Stimulated activated CD8-positive, alpha-beta memory T cell treated with anti-CD3 and anti-CD28 coated beads, Interleukin-7, amount 100 ng/mL, for 24 hours (primary cell): ENCODE measurements around the gene RAC3.

Experiments used
- DNase-seq: peaks from one replicate; pipeline ENCODE4 v3.0.0-alpha.2; 2020; ENCODE audit warnings: low read depth

The RAC3 gene

DNA sequence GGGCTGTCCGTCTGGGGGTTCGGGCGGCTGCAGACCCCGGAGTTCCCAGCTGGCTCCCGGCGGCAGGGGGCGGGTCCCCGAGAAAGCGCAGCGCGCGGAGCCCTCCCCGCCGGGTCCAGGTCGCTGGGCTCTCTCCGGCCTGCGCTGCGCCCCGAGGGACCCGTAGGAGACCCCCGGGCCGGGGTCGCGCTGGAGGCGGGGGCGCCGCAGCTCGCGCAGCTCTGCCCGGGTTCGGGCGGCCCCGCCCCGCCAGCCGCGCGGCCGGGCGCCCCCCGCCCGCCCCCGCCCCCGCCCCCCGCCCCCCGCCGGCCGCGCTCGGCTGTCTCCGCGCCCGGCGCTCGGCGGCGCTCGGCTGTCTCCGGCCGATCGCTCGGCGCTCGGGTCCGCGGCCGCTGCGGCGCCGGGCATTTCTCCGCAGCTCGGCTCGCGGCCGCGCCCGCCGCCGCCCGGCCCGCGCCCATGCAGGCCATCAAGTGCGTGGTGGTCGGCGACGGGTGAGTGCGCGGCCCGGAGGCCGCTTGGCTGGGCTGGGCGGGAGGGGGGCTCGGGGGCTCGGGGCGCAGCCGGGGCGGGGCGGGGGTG lies at the start of gene RAC3:
Gene RAC3 (plus strand): TSS at position 376 of the 582 bp plus-strand sequence. CDS start 84 bp downstream, at position 460.
- DNase-seq: no peak

DNA sequence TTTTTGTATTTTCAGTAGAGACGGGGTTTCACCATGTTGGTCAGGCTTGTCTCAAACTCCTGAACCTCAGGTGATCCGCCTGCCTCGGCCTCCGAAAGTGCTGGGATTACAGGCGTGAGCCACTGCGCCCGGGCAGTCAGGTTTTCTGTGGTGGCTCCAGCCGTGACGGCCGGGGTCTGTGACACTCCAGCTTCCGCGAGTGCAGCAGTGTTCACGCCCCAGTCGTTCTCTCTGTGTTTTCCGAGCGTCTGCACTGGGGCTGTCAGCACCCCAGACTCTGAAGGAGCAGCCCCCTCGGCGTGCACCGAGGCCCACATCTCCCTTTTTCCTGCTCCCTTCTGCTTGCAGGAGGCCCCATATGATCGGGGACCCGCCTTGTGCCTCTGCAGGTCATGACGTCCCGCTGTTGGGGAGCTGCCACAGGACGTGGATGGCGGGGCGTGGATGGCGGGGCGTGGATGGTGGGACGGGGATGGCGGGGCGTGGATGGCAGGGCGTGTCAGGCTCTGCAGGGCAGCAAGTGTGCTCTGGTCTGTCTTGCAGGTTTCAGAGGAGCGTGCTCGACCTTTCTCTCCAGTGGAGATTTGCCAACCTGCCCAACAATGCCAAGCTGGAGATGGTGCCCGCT lies 48.4 kb upstream of the RAC3 start:
- DNase-seq: no peak

DNA sequence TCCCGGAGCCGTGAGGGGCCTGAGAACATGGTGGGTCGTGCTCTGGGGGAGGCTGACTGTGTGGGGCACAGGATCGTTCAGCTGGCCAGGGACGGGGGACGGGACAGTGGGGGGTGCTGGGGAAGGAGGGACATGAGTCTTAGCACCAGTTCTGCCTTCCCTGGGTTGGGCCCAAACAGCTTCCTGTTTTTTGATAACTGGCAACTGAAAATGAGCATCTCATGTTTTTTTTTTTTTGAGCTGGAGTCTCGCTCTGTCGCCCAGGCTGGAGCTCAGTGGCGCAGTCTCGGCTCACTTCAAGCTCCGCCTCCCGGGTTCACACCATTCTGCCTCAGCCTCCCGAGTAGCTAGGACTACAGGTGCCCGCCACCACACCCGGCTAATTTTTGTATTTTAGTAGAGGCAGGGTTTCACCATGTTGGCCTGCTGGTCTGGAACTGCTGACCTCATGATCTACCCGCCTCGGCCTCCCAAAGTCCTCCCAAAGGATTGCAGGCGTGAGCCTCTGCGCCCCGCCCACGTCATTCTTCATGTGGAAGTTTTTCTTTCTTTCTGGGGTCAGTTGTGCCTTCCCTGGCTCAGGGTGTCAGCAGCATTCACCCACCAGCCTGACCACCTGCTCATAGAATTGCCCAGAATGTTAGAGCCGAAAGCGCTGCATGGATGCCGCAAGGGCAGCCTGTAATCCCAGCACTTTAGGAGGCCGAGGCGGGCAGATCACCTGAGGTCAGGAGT lies 47.7 kb upstream of the RAC3 start:
- DNase-seq: no peak

DNA sequence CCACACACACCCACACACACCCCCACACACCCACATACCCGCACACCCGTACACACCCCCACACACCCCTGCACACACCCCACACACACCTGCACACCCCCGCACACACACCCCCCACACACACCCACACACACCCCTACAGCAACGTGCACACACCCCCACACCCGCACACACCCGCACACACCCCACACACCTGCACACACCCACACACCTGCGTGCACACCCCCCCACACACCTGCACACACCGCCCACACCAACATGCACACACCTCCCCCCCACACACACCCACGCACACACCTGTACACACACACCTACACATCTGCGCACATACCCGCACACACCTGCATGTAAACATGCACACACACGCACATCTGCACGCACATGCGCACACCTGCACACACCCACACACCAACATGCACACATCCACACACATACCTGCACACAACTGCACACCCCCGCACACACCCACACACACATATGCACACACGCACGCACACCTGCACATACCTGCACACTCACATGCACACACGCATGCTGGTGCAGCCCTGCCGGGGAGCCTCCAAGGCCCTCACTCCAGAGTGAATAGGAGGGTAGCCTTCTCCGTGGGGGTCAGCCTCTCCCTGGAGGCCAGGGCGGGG lies 46.6 kb upstream of the RAC3 start:
- DNase-seq: no peak

DNA sequence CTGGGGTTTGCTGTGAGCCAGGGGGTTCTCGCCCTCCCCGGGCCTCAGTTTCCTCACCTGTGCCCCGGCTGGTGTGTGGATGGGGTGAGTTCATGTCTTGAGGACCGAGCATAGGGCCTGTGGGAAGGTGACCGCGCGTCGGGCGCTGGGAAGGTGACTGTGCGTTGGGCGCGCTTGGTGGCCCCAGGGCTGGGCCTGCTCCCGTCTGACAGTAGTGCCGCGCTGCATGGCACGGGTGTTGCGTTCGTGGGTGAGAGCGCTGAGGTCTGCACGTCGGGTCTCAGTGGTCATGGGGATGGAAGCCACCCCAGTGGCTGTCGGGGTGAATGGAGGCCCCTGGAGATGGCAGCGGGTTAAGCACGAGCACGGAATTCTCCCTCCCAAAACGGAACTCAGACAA lies 44.9 kb upstream of the RAC3 start:
- DNase-seq: no peak

DNA sequence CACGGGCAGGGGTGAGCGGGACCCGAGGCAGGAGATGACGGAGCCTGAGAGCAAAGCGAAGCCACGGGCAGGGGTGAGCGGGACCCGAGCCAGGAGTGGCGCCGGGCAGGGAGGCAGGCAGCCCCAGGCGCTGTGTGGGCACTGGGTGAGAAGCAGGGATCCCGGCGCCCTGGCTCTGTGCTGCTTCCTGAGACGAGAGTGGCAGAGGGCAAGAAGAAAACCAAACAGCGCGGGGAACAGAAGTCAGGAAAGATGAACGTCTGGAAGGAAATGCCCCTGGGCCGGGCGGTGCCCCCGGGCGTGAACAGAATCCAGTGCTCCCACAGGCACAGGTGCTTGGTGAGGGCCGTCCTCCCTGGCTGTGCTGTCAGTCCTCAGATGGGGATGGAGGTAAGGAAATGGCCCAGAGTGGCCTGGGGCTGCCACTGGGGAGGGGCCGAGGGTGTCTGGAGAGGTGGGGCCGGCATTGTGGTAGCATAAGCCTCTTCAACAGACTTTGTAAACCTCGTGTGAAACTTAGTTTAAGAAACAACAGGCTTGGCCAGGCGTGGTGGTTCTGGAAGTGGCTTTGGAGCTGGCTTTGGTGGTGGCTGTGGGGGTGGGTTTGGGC lies 44.2 kb upstream of the RAC3 start:
- no peak for DNase-seq

DNA sequence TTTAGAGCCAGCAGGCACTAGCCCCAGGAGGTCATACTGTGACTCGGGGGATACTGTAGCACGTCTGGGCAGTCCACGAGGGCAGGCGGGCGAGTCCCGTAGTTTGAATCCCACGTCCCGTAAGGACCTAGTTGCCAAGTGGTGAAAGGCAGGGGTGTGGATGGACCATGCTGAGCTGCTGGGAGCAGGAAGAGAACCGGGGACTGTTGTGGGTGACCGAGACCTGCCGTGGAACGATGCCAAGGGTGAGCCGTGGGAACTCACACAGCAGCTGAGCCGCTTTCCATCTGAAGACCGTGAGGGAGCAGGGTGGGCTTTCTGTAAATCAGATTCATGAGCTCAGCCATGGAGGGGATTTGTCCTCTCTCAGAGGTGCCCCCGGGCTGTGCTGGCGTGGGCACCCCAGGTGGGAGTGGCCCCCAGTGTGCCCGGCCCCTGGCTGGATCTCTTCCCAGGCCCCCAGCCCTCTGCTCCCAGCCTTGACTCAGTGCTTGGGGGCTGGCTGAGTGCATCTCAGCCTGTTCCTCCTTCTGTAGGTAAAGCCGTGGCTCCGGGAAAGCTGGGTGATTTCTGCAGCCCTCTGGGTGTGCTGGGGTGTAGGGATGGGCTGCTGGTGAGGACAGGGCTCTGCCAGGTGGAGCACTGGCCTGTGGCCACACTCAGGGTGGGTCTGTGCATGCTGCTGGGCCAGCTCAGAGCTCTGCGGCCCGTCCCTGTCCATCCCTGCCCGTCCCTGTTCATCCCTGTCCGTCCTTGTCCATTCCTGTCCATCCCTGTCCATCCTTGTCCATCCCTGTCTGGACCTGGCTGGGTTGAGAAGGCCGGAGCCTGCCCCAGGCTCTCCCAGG lies 40.4 kb upstream of the RAC3 start:
- DNase-seq: no peak

DNA sequence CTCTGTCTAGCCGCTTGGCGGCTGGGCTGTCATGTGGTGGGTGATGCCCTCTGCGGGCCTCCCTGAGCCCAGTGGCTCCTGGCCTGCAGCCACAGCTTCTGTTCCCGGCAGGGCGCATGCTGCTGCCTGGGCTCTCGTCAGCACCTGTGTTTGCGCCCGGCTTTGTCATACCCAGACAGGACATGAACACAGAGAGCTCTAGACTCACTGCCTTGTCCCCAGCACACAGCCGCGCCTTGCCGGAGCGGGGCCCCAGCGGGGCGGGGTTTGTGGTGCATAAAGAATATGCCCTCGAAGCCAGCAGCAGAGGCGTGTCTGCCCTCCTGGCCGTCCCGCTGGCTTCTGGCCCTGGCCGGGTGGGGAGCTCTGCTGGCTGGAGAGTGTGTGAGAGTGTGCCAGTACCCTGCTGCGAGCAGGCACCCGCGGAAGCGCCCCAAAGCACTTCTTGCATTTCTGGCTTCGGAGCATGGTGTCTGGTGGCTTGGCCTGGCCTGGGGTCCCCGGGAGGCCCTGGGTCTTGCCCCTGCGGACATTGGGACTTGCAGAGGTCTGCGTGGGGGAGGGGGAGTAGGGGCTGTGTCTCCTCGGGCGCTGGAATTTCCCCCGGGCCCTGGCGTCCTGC lies 39.7 kb upstream of the RAC3 start:
- DNase-seq: no peak

DNA sequence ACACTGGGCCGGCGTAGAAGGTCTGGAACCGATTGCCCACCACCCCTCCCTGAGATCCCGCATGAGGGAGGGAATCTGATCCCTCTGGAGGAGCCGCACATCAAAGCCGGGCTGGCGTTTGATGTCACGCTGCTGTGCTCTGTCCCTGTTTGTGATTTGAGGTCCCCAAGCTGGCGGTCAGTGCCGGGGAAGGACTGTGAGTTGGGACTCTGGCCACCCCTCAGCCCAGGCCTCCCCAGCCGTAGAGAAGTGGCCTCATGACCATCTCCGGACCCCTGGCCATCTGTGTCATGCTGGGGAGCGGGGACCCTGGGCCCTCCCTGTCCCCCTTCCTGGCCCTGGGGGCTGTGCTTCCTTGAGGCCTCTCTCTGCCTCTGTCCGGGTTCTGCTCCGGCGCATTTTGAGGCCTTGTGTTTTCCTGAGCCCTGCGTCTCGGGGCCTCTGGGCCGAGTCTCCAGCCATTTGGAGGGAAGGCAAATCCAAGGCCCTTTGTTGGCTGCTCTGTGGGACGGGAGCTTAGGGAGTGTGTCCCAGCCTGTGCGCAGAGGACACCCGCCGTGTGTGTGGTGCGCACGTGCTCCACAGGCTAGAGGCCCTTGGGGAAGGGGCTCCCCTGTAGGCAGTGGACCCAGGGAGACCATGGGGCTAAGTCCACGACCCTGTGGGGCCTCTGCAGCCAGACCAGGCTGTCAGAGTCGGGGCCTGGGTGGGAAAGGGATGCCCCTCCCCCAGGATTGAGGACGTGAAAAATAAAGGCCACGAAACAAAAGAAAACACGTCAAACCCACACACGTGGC lies 39.0 kb upstream of the RAC3 start:
- DNase-seq: no peak

DNA sequence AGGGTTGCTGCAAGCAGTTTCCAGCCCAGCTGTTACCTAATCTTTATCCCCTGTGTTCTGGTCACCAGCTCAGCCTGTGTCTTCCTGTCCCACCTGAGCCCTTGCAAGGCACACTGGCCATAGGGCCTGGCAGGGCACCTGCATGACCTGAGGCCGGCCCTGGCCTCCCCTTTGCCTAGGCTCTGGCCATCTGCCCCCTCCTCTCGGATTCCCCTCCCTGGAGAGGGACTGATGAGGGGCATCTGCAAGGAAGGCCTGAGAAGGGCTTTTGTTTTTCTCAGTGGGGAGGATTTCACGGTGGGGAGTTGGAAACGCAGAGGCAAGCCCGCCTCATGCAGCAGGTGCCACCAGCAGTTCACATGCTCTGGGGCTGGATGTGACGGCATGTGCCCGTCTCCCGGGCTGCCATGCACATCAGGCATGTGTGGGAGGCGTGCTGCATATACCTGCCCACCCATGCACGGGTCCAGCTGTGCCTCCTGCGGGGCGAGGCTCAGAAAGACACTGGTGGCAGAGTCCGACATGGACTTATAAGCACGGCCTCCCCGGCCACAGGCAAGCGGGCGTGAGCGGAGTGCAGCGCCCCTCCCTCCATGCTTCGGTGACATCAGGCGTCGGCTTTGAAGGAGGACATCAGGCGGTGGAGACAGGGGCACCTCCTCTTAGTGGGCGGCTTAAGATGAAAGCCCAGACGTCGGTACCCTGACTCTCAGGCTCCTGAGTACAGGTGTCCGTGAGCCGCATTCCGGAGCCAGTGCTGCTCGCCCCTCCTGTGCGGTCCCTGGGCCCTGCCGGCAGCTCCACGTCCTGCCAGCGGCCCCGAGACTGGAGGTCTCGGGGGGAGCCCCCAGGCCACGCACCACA lies 37.5 kb upstream of the RAC3 start:
- no peak for DNase-seq

DNA sequence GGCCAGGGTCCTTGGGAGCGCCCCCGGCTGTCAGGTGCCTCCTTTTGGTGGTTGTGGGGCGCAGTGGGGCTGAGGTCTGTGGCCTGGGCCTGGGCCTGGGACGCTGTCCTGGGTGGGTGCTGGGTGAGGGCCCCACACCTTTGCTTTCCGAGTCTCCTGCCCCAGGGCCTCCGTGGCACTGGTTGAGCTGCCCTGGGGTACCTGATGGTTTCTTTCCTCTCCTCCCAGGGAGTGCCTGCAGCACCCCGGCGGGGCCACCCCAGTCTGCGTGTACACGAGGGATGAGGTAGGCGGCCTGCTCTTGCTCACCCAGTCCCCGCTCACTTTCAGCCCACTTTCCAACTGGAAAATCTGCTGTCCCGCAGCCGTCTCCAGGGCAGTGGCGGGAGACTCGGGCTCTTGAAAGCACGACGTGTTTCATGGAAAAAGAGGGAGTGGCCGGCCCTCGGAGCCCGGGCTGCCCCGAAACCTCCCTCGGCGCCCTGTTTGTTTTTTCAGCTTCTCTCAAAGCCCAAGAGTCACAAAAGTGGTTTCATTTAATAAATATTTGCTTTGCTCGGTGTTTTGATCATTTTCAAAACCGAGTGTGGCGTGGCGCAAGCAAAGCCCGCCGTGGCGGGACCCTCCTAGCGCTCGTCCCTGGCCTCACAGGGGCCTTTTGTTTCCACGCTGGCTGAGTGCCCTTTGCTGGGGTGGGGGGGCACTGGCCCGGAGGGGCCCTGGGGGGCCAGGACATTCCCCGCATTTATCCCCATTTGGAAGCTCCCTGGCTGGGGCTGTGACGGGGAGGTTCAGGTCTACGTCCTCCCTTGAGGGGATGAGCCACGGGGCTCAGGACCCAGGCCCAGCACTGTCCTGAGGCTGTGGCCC lies 36.6 kb upstream of the RAC3 start:
- DNase-seq: no peak

DNA sequence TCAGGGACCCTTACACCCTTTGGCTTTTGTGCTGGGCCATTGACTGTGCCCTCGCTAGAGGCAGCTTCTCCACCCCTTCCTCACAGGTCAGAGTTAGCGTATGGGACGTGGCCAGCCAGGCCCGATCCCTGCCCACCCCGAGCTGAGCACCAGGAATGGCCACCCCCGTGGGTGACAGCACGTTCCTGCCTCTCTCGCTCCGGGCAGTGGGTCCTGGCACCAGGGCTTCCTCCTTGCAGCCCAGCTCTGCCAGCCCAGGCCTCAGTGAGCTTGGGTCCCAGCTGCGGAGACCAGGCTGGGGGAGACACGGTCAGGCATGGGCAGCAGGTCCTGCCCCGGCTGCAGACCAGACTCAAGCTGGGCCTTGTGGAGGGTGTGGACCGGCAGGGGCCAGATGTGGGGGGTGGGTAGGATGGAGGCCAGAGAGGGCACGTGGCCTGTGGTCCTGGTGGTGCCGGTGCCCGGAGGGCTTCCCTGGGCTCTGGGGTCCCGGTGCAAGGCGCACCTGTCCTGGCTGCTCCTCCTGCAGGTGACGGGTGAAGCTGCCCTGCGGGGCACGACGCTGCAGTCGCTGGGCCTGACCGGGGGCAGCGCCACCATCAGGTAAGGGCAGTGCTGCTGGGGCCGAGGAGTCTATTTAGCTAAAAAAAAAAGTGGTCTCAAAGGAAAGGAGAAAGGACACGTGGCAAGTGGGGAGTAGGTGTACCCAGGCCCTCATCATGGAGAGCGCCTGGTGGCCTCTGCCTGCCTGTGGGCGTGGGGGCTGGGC lies 35.8 kb upstream of the RAC3 start:
- DNase-seq: no peak

DNA sequence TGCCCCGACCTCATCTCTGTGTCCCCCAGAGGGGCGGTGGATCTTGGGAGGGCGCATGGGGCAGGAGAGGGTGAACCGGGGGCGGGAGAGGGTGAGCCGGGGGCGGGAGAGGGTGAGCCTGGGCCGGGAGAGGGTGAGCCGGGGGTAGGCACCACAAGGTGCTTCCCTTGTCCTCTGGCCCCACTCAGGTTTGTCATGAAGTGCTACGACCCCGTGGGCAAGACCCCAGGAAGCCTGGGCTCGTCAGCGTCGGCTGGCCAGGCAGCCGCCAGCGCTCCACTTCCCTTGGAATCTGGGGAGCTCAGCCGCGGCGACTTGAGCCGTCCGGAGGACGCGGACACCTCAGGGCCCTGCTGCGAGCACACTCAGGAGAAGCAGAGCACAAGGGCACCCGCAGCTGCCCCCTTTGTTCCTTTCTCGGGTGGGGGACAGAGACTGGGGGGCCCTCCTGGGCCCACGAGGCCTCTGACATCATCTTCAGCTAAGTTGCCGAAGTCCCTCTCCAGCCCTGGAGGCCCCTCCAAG lies 35.2 kb upstream of the RAC3 start:
- DNase-seq: no peak

DNA sequence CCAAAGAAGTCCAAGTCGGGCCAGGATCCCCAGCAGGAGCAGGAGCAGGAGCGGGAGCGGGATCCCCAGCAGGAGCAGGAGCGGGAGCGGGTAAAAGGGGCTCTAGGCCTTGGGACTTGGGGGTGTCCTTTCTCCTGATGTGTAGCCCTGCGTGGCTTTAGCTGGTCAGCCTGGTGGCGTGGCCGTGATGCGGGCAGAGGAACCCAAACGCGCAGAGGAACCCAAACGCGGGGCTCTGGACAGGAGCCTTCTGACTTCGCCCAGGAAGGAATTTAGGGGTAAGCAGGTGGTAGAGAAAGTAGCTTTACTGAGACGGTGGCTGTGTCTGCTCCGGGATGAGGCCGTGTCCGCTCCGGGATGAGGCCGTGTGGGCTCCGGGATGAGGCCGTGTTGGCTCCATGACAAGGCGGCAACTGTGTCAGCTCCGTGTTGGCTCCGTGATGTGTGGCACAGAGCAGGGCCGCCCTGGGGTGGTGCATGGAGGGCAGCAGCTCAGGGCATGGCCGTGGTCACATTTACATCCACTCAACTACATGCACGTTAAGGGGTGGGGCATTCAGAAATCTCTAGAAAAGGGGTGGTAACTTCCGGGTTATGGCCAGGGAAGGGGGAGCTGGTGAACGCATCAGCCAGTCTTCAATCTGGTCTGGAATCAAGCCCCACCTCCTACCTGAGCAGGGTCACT lies 34.6 kb upstream of the RAC3 start:
- no peak for DNase-seq

DNA sequence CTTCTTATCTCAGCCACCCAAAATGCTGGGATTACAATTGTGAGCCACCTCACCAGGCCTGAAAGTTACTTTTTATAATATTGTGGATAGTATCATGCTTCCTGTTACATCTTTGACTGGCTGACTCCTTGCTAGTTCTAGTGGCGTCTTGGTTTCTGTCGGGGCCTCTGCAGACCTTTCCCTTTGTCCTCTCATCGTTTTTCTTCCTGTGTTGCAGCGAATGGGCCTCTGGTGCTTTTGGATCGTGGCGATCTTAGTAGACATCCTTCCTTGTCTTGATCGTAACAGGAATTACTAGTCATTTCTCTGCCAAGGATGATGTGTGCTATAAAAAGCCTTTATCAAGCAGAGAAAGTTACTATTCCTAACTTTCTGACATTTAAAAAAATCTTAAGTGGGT lies 33.3 kb upstream of the RAC3 start:
- no peak for DNase-seq

DNA sequence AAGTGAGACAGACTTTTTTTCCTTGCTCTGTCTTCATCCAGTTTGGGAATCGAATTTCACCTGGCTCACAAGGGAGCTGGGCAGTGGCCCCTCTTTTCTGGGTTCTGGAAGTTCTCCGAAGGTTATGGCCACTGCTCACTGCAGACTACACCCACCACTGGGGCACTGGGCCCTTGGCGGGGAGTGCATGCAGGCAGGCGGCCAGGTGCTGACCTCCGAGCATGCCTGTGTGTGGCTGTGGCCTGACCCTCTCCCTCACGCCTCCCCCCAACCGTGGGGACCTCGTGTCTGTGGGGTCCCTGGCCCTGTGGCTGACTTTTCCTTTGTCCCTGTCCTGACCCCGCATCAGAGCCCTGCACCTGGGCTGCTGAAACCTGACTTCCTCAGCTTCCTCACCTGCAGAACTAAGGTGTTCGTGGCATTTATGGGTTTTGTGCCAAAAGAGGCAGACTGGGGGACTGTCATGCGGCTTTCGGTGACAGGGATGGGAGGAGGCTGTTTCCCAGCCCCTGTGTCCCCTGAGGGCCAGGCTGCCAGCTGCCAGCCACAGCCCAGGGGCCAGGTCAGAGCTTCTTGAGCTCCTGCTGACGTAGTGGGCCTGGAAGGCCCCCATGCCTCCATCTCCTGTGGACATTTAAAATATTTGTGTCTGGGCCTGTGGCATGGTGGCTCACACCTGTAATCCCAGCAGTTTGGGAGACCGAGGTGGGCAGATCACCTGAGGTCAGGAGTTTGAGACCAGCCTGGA lies 32.6 kb upstream of the RAC3 start:
- DNase-seq: no peak
